Loucy (cell line): ENCODE data around the gene CLEC16A.

Source experiments
- H2AFZ ChIP-seq: fragments of 200-600 bp; sonication (generic); 2 replicates; pipeline ENCODE4 v1.6.0; 2016; ENCODE audit warnings: antibody characterized with exemption, mild to moderate bottlenecking, low read length, moderate library complexity
- H3F3A ChIP-seq: fragments of 200-600 bp; 2 replicates; pipeline ENCODE4 v1.6.0; 2016; ENCODE audit warnings: antibody characterized with exemption, low read depth, mild to moderate bottlenecking
- H3K27me3 ChIP-seq: fragments of 200-600 bp; sonication (generic); 2 replicates; pipeline ENCODE4 v1.6.1; 2014; ENCODE audit warnings: low read length, mild to moderate bottlenecking; ENCODE audit not compliant: insufficient read depth, poor library complexity, severe bottlenecking
- H3K36me3 ChIP-seq: fragments of 200-600 bp; sonication (generic); 2 replicates; pipeline ENCODE4 v1.6.1; 2016; ENCODE audit warnings: low read length; ENCODE audit not compliant: insufficient read depth
- H3K4me1 ChIP-seq: fragments of 200-600 bp; sonication (generic); 2 replicates; pipeline ENCODE4 v1.5.1; 2014; ENCODE audit warnings: low read length, mild to moderate bottlenecking; ENCODE audit not compliant: insufficient read depth, poor library complexity, severe bottlenecking
- H3K4me2 ChIP-seq: fragments of 200-600 bp; sonication (generic); 2 replicates; pipeline ENCODE4 v1.6.0; 2014; ENCODE audit warnings: antibody characterized with exemption, low read length, low read depth, mild to moderate bottlenecking; ENCODE audit not compliant: poor library complexity, severe bottlenecking
- H3K4me3 ChIP-seq: fragments of 200-600 bp; sonication (generic); 2 replicates; pipeline ENCODE4 v1.5.1; 2014; ENCODE audit warnings: low read length, mild to moderate bottlenecking, mixed read lengths; ENCODE audit not compliant: poor library complexity, severe bottlenecking
- H3K79me2 ChIP-seq: fragments of 200-600 bp; sonication (generic); 2 replicates; pipeline ENCODE4 v1.6.1; 2014; ENCODE audit warnings: low read length; ENCODE audit not compliant: insufficient read depth
- H3K9ac ChIP-seq: fragments of 200-600 bp; sonication (generic); 2 replicates; pipeline ENCODE4 v1.6.0; 2014; ENCODE audit warnings: mild to moderate bottlenecking, low read depth, low read length, moderate library complexity; ENCODE audit not compliant: poor library complexity, severe bottlenecking
- H3K9me2 ChIP-seq: fragments of 200-600 bp; sonication (generic); replicated peaks from 2 replicates; pipeline ENCODE4 v1.6.1; 2016; ENCODE audit warnings: low read depth, low read length, mixed read lengths
- H3K9me3 ChIP-seq: fragments of 200-600 bp; sonication (generic); 2 replicates; pipeline ENCODE4 v1.6.1; 2014; ENCODE audit warnings: mild to moderate bottlenecking, antibody characterized with exemption, low read length, low read depth; ENCODE audit not compliant: insufficient read depth
- H4K20me1 ChIP-seq: fragments of 200-600 bp; sonication (generic); 2 replicates; pipeline ENCODE4 v1.6.0; 2014; ENCODE audit warnings: antibody characterized with exemption, low read length, mild to moderate bottlenecking; ENCODE audit not compliant: insufficient read depth, poor library complexity, severe bottlenecking
- EZH2phosphoT487 ChIP-seq: fragments of 200-600 bp; IDR thresholded peaks from 2 replicates; pipeline ENCODE4 v1.6.1; 2018; ENCODE audit warnings: antibody characterized with exemption, mild to moderate bottlenecking, moderate library complexity, borderline replicate concordance
- TF ChIP-seq, protein P1 (sequence below): fragments of 200-600 bp; sonication (generic); conservative IDR thresholded peaks from 2 replicates; pipeline ENCODE4 v1.5.1; 2014; ENCODE audit warnings: mild to moderate bottlenecking, antibody characterized with exemption, low read length

The CLEC16A gene

DNA sequence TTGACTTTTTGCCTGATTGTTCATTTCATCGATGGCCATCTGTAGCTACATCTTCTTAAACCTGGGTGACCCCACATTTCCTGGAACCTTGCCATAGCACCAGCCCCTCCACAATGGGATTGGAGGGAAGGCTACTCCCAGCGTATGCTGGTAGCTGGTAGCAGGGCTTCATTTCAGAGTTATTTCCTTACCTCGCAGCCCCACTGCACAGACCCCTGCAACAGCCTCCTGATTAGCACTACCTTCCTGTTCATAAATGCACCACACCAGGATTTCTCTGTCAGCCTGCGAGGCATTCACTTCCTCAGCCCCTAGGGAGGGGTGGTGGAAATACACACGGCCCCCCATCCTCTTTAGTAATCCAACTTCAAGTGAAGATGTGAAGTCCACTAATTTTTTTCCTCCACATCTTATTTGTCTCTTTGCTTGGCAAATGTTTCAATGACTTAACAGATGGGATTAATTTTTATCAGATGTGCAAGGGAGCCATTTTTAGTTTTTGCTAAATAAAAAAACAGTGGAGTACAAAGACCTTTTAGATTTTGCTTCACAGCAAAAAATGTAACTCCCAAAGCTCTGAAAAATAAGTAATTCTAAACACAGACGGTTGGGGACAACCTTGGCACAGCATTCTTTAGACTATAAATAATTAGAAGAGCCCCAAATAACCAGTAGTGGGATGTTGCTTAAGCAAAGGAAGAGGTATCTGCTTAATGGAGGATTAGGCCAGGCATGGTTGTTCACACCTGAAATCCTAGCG lies 76.6 kb downstream of the CLEC16A start:
- no peak overlapping the region for H3K9ac ChIP-seq
- peaks cover 9% of the 10 kb centered on the region; the same call in 1 of the 2 replicates for H3K36me3 ChIP-seq
- H3F3A ChIP-seq = no peaks in the 10 kb centered on the region
- H3K9me3 ChIP-seq = no peaks in the 10 kb centered on the region
- H3K9me2 ChIP-seq = no peaks in the 10 kb centered on the region
- no peaks in the 10 kb centered on the region for H4K20me1 ChIP-seq
- TF ChIP-seq, protein P1, sequence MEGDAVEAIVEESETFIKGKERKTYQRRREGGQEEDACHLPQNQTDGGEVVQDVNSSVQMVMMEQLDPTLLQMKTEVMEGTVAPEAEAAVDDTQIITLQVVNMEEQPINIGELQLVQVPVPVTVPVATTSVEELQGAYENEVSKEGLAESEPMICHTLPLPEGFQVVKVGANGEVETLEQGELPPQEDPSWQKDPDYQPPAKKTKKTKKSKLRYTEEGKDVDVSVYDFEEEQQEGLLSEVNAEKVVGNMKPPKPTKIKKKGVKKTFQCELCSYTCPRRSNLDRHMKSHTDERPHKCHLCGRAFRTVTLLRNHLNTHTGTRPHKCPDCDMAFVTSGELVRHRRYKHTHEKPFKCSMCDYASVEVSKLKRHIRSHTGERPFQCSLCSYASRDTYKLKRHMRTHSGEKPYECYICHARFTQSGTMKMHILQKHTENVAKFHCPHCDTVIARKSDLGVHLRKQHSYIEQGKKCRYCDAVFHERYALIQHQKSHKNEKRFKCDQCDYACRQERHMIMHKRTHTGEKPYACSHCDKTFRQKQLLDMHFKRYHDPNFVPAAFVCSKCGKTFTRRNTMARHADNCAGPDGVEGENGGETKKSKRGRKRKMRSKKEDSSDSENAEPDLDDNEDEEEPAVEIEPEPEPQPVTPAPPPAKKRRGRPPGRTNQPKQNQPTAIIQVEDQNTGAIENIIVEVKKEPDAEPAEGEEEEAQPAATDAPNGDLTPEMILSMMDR = no peak
- TF ChIP-seq EZH2phosphoT487 = no peak
- H2AFZ ChIP-seq = no peak overlapping the region
- no peaks in the 10 kb centered on the region for H3K79me2 ChIP-seq
- H3K4me3 ChIP-seq = no peak overlapping the region
- no peaks in the 10 kb centered on the region for H3K27me3 ChIP-seq
- H3K4me1 ChIP-seq = no peaks in the 10 kb centered on the region
- no peak overlapping the region for H3K4me2 ChIP-seq

DNA sequence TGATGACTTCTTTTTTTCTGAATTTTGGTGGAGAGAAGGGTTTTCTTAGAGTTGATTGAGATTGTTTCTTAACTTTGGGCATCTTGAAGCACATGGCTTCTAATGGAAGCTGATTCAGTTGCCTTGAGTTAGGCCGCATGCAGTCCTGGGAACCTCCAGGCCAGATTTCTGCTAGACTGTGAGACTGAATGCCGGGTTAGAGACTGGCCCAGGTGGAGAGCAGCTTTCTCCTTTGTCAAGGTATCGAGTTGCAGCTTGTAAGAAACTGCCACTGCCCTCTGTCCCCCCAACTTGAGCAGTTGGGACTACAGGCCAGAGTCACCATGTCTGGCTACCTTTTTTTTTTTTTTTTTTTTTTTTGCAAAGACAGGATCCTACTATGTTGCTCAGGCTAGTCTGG lies 77.6 kb downstream of the CLEC16A start:
- H3K4me2 ChIP-seq = no peak overlapping the region
- H3K36me3 ChIP-seq = peaks cover 19% of the 10 kb centered on the region; the same call in 1 of the 2 replicates
- H3K9me3 ChIP-seq = no peaks in the 10 kb centered on the region
- no peaks in the 10 kb centered on the region for H3K9me2 ChIP-seq
- H3F3A ChIP-seq = no peaks in the 10 kb centered on the region
- no peak overlapping the region for H3K4me3 ChIP-seq
- no peak overlapping the region for H2AFZ ChIP-seq
- no peaks in the 10 kb centered on the region for H3K27me3 ChIP-seq
- no peak overlapping the region for H3K9ac ChIP-seq
- no peaks in the 10 kb centered on the region for H4K20me1 ChIP-seq
- no peaks in the 10 kb centered on the region for H3K79me2 ChIP-seq
- TF ChIP-seq EZH2phosphoT487 = no peak
- no peaks in the 10 kb centered on the region for H3K4me1 ChIP-seq

DNA sequence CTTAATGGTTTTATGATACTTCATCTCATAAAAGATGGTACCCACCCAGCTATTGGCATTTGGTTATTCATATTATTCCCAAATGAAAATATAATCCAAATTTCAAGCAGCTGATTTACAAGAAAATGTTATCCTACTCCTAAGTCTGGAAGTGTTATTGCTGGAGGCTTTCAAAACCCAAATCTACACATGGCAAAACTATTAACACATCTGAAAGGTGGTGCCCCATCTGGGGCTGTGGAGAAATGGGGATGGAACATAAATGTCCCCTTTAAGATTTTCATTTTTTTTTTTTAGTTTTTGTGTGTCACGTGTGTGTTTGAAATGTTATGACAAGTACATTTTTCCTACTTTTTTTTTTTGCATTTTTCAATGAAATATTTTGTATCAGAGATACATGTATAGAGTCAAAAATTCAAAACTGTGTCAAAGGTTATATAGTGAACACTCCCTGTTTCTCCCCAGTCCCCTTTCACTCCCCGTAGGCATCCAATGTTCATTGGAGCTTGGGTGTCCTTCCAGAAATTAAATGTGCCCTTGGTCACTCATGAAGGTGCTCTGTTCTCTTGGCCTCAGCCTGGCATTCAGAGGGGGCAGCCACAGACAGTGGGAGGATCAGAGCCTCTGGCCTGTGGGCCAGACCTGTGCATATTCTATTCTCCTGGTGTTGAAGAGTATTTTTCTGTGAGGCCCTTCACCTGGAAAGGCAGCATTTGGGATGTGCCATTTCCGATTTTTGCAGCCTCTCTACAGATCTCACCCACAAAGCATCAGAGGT lies 79.1 kb downstream of the CLEC16A start:
- Histone ChIP-seq H3K4me2 (no peak overlapping the region), H2AFZ (no peak overlapping the region), H3K9me3 (no peaks in the 10 kb centered on the region), H3K79me2 (no peaks in the 10 kb centered on the region), H3K9me2 (no peaks in the 10 kb centered on the region), H3F3A (no peaks in the 10 kb centered on the region), H3K4me1 (no peaks in the 10 kb centered on the region), H4K20me1 (no peaks in the 10 kb centered on the region), H3K4me3 (no peak overlapping the region), H3K36me3 (peaks cover 20% of the 10 kb centered on the region; the same call in 1 of the 2 replicates), H3K9ac (no peak overlapping the region), H3K27me3 (no peaks in the 10 kb centered on the region)
- TF ChIP-seq, protein P1 = no peak
- TF ChIP-seq EZH2phosphoT487 = no peak
